Activated T-helper 1 cell treated with anti-CD3 and anti-CD28 coated beads, Interleukin-12 subunit alpha, Interleukin-12 subunit beta, Interleukin-2, Interleukin-4 antibody, amounts not matched to agents 30 ng/mL and 10 ng/mL and 1 ng/mL, durations not matched to agents 14 hours and 24 hours and 36 hours (primary cell): ENCODE results near the gene PSMF1. TPM values are rescaled to one million over a fixed set of nuclear protein-coding genes. Genes with fewer than 3 reads are reported as not detected.

Source experiments
- DNase-seq: peaks from one replicate; pipeline ENCODE4 v3.0.0; 2021; ENCODE audit warnings: low spot score
- H3K27ac Mint-ChIP-seq: one replicate; pipeline ENCODE4 v1.8.0; 2021; ENCODE audit warnings: mild to moderate bottlenecking, mixed read lengths
- H3K27me3 Mint-ChIP-seq: one replicate; pipeline ENCODE4 v1.8.0; 2022; ENCODE audit warnings: mild to moderate bottlenecking, moderate library complexity, mixed read lengths; ENCODE audit not compliant: insufficient read depth
- H3K36me3 Mint-ChIP-seq: one replicate; pipeline ENCODE4 v1.8.0; 2021; ENCODE audit warnings: low read depth, mixed read lengths
- H3K4me1 Mint-ChIP-seq: one replicate; pipeline ENCODE4 v1.8.0; 2021; ENCODE audit warnings: low read depth, mixed read lengths
- H3K4me3 Mint-ChIP-seq: one replicate; pipeline ENCODE4 v1.8.0; 2021; ENCODE audit warnings: mild to moderate bottlenecking, moderate library complexity, mixed read lengths
- H3K9me3 Mint-ChIP-seq: one replicate; pipeline ENCODE4 v1.8.0; 2021; ENCODE audit warnings: mixed read lengths
- intact Hi-C: fragments of 100-400 bp; cut with micrococcal nuclease; formaldehyde crosslinking; loops from one replicate; pipeline ENCODE4 v1.15.1; 2024
- total RNA-seq: library from RNA; stranded (reverse); gene quantifications from 2 replicates; pipeline ENCODE4 v1.2.3, GENCODE V29; 2022

PSMF1 gene
- total RNA-seq, 1 donor from 2014 or later: 185 TPM

GRCh38 chr20:1103751-1104150 lies 14.7 kb upstream of the PSMF1 start:
- Mint-ChIP-seq H3K9me3 (peaks cover 11% of the 10 kb centered on the region), H3K27me3 (peaks cover 2% of the 10 kb centered on the region), H3K36me3 (no peaks in the 10 kb centered on the region), H3K4me3 (no peak overlapping the region), H3K27ac (no peak overlapping the region), H3K4me1 (peaks cover 5% of the 10 kb centered on the region)
- no peak for DNase-seq
- intact Hi-C loops: loop anchor here (10.0 kb wide), 1 partner anchor 99 kb away; the partner anchor contains the start of gene RSPO4

GRCh38 chr20:1105599-1106194 lies 12.7 kb upstream of the PSMF1 start:
- no peak overlapping the region for H3K4me3 Mint-ChIP-seq
- H3K36me3 Mint-ChIP-seq: no peaks in the 10 kb centered on the region
- no peak overlapping the region for H3K27ac Mint-ChIP-seq
- H3K9me3 Mint-ChIP-seq: peaks cover 11% of the 10 kb centered on the region
- intact Hi-C loops: loop anchor here (10.0 kb wide), 1 partner anchor 101 kb away; the partner anchor contains the start of gene RSPO4
- no peak for DNase-seq
- peaks cover 2% of the 10 kb centered on the region for H3K27me3 Mint-ChIP-seq
- H3K4me1 Mint-ChIP-seq: peaks cover 5% of the 10 kb centered on the region

GRCh38 chr20:1107176-1107575 lies 11.2 kb upstream of the PSMF1 start:
- H3K4me1 Mint-ChIP-seq: peaks cover 5% of the 10 kb centered on the region
- H3K27me3 Mint-ChIP-seq: peaks cover 5% of the 10 kb centered on the region
- H3K27ac Mint-ChIP-seq: no peak overlapping the region
- no peak for DNase-seq
- peaks cover 8% of the 10 kb centered on the region for H3K9me3 Mint-ChIP-seq
- H3K36me3 Mint-ChIP-seq: no peaks in the 10 kb centered on the region
- intact Hi-C loops: loop anchor here (10.0 kb wide), 1 partner anchor 102 kb away; the partner anchor contains the start of gene RSPO4
- no peak overlapping the region for H3K4me3 Mint-ChIP-seq

GRCh38 chr20:1108437-1108920 lies 9.9 kb upstream of the PSMF1 start:
- H3K27me3 Mint-ChIP-seq: peaks cover 5% of the 10 kb centered on the region
- no peak overlapping the region for H3K4me3 Mint-ChIP-seq
- peak; percentile 25 for DNase-seq
- H3K36me3 Mint-ChIP-seq: no peaks in the 10 kb centered on the region
- no peaks in the 10 kb centered on the region for H3K9me3 Mint-ChIP-seq
- peaks cover 5% of the 10 kb centered on the region for H3K4me1 Mint-ChIP-seq
- H3K27ac Mint-ChIP-seq: no peak overlapping the region
- intact Hi-C loops: loop anchor here (1.0 to 10.0 kb wide), 4 partner anchors 77 to 292 kb away; partner anchors contain the start of gene RSPO4

GRCh38 chr20:1112908-1113307 lies 5.5 kb upstream of the PSMF1 start:
- peaks cover 6% of the 10 kb centered on the region for H3K36me3 Mint-ChIP-seq
- intact Hi-C loops: no loop called here
- H3K4me1 Mint-ChIP-seq: peaks cover 18% of the 10 kb centered on the region
- H3K4me3 Mint-ChIP-seq: no peak overlapping the region
- no peak overlapping the region for H3K27ac Mint-ChIP-seq
- no peaks in the 10 kb centered on the region for H3K9me3 Mint-ChIP-seq
- DNase-seq: no peak
- H3K27me3 Mint-ChIP-seq: peaks cover 3% of the 10 kb centered on the region

- Mint-ChIP-seq H3K27me3 (no peaks in the 10 kb centered on the region), H3K4me3 (peak overlapping the region; percentile 91), H3K4me1 (peaks cover 51% of the 10 kb centered on the region), H3K27ac (peak overlapping the region; percentile 81), H3K36me3 (peaks cover 34% of the 10 kb centered on the region), H3K9me3 (no peaks in the 10 kb centered on the region)
- intact Hi-C loops: loop anchor here (1.0 to 5.0 kb wide), 10 partner anchors 33 to 575 kb away; partner anchors contain the start of genes CSNK2A1, FAM110A, FKBP1A and SNPH
- DNase-seq: no peak
These were observed 432 bp upstream of the PSMF1 start for GRCh38 chr20:1118004-1118335.

GRCh38 chr20:1119128-1119505 lies 715 bp downstream of the PSMF1 start:
- Mint-ChIP-seq H3K27ac (peak overlapping the region; percentile 79), H3K9me3 (no peaks in the 10 kb centered on the region), H3K27me3 (no peaks in the 10 kb centered on the region), H3K36me3 (peaks cover 41% of the 10 kb centered on the region), H3K4me1 (peaks cover 62% of the 10 kb centered on the region), H3K4me3 (peak overlapping the region; percentile 91)
- intact Hi-C loops: loop anchor here (2.0 to 5.0 kb wide), 5 partner anchors 32 to 318 kb away; partner anchors contain the start of genes FAM110A, FKBP1A and SNPH
- DNase-seq: no peak

- H3K27ac Mint-ChIP-seq: peak overlapping the region; percentile 79
- no peaks in the 10 kb centered on the region for H3K9me3 Mint-ChIP-seq
- no peaks in the 10 kb centered on the region for H3K27me3 Mint-ChIP-seq
- peaks cover 43% of the 10 kb centered on the region for H3K36me3 Mint-ChIP-seq
- H3K4me1 Mint-ChIP-seq: peaks cover 65% of the 10 kb centered on the region
- DNase-seq: no peak
- intact Hi-C loops: loop anchor here (2.0 to 5.0 kb wide), 5 partner anchors 31 to 318 kb away; partner anchors contain the start of genes FAM110A, FKBP1A and SNPH
- peak overlapping the region; percentile 91 for H3K4me3 Mint-ChIP-seq
These were observed 1.1 kb downstream of the PSMF1 start for GRCh38 chr20:1119524-1119923.

GRCh38 chr20:1121429-1121828 lies 3.0 kb downstream of the PSMF1 start:
- intact Hi-C loops: no loop called here
- Mint-ChIP-seq H3K9me3 (no peaks in the 10 kb centered on the region), H3K4me3 (peak overlapping the region; percentile 48), H3K27me3 (no peaks in the 10 kb centered on the region), H3K36me3 (peaks cover 56% of the 10 kb centered on the region), H3K27ac (peak overlapping the region; percentile 24), H3K4me1 (peaks cover 73% of the 10 kb centered on the region)
- no peak for DNase-seq

- intact Hi-C loops: no loop called here
- H3K36me3 Mint-ChIP-seq: peaks cover 60% of the 10 kb centered on the region
- DNase-seq: no peak
- peak overlapping the region; percentile 36 for H3K27ac Mint-ChIP-seq
- no peaks in the 10 kb centered on the region for H3K27me3 Mint-ChIP-seq
- H3K4me3 Mint-ChIP-seq: peak overlapping the region; percentile 37
- H3K9me3 Mint-ChIP-seq: no peaks in the 10 kb centered on the region
- H3K4me1 Mint-ChIP-seq: peaks cover 63% of the 10 kb centered on the region
These were observed 4.2 kb downstream of the PSMF1 start for GRCh38 chr20:1122388-1123315.

GRCh38 chr20:1123666-1124065 lies 5.3 kb downstream of the PSMF1 start:
- Mint-ChIP-seq H3K4me3 (no peak overlapping the region), H3K27ac (peak overlapping the region; percentile 30), H3K9me3 (no peaks in the 10 kb centered on the region), H3K4me1 (peaks cover 59% of the 10 kb centered on the region), H3K36me3 (peaks cover 65% of the 10 kb centered on the region), H3K27me3 (no peaks in the 10 kb centered on the region)
- intact Hi-C loops: no loop called here
- no peak for DNase-seq

GRCh38 chr20:1124421-1124820 lies 6.0 kb downstream of the PSMF1 start:
- intact Hi-C loops: no loop called here
- no peak for DNase-seq
- peaks cover 66% of the 10 kb centered on the region for H3K36me3 Mint-ChIP-seq
- H3K9me3 Mint-ChIP-seq: no peaks in the 10 kb centered on the region
- no peaks in the 10 kb centered on the region for H3K27me3 Mint-ChIP-seq
- no peak overlapping the region for H3K4me3 Mint-ChIP-seq
- H3K27ac Mint-ChIP-seq: no peak overlapping the region
- peaks cover 54% of the 10 kb centered on the region for H3K4me1 Mint-ChIP-seq

- Mint-ChIP-seq H3K4me1 (peaks cover 46% of the 10 kb centered on the region), H3K36me3 (peaks cover 63% of the 10 kb centered on the region), H3K27me3 (no peaks in the 10 kb centered on the region), H3K4me3 (no peak overlapping the region), H3K9me3 (no peaks in the 10 kb centered on the region), H3K27ac (no peak overlapping the region)
- intact Hi-C loops: no loop called here
- no peak for DNase-seq
These were observed 6.9 kb downstream of the PSMF1 start for GRCh38 chr20:1125277-1125676.
